HG02884 (cell line): ENCODE measurements around the gene NDNF.

ENCODE experiments used
- ATAC-seq: cut with Tn5 transposase; IDR thresholded peaks from one replicate; pipeline ENCODE4 v1.9.1; 2021; ENCODE audit warnings: mild to moderate bottlenecking, moderate library complexity; ENCODE audit not compliant: unreplicated experiment

Gene NDNF, protein sequence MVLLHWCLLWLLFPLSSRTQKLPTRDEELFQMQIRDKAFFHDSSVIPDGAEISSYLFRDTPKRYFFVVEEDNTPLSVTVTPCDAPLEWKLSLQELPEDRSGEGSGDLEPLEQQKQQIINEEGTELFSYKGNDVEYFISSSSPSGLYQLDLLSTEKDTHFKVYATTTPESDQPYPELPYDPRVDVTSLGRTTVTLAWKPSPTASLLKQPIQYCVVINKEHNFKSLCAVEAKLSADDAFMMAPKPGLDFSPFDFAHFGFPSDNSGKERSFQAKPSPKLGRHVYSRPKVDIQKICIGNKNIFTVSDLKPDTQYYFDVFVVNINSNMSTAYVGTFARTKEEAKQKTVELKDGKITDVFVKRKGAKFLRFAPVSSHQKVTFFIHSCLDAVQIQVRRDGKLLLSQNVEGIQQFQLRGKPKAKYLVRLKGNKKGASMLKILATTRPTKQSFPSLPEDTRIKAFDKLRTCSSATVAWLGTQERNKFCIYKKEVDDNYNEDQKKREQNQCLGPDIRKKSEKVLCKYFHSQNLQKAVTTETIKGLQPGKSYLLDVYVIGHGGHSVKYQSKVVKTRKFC

DNA sequence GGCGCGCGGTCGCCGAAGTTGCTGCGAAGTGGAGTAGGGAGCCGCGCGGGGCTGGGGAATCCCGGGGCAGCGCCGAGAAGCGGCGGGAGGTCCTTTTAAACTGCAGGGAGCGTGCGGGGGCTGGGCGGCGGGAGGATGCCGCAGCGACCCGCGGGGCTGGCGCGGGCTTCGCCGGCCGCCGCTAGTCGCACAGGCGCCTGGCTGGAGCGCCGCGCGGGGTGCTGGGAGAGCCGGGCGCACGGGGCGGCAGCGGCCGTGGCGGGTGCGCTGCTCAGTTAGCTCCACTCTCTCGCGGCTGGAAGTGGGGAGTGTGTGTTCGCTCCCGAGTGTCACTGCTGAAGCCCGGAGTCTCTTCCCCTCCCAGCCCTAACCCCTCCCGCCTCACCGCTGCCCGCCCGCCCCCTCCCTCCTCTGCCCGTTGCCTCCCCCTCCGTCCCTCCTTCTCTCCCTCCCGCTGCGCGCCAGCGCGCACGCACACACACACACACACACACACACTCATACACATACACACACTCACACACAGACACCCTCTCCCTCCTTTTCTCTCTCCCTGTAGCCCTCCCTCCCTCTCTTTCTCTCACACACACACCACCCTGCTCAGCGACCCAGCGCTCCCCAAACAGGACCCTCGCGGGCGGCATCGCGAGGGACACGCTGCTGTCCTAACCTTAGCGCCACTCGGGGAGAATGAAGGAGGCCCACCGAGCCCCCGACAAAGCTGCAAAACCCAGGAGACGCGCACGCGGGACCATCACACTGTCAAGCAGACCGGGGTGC, at the start of gene NDNF:
NDNF (minus strand) TSS at position 312 of the 780 bp plus-strand sequence. CDS start 26,698 bp downstream, outside the sequence.
- no peak for ATAC-seq

DNA sequence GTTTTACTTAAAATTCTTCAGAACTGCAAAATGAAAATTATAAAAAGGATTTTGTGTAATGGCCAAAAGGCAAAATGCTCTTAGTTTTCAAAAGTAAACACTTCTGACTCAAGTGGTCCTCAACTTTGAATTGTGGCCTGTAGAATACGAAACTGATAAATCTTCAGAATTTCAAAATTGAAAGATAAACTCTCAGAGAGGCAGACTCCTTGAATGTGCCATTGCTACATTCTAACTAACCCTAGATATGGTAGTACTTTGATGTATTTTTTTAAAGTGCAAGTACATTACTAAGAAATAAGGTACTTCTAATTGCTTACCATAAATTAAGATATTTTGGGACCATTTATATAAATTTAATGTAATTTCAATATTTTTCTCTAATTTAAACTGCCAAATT, 47.4 kb upstream of the NDNF start:
- ATAC-seq, result no peak

DNA sequence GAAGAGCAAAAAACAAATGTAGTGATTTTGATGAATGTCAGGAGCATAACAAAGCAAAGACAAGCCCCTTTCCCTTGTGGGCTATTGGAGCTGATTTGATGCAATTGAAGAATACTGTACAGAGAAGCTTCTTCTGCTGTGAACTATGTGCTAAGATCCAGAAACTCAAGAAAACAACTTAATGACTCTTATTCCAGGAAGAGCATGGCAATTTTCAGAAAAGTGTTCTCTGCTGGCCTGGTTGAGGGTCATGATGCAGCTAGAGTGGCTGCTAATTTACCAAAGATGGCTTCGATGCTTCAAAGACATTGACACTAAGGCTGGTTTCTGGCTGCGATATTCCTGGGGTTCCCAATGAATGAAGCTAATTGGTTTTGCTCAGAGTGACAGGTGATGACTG, 46.0 kb upstream of the NDNF start:
- no peak for ATAC-seq

DNA sequence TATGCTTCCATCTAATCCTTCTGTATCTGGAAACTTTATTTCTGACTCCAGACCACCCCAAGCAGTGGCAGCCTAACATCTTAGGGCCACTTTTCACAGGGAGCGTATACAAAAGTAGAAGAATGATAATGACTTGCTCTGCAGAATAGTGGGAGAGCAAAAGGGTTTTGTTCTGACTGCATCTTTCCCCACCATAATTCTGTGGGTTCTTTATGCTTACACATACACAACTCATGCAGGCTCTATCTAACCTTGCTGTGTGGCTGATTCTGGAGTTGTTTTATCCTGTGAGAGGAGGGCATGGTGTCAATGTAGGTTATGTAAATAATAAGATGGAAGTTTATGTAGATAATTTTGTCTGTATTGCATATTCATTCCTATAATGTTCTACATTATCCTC, 42.4 kb upstream of the NDNF start:
- ATAC-seq, result no peak

DNA sequence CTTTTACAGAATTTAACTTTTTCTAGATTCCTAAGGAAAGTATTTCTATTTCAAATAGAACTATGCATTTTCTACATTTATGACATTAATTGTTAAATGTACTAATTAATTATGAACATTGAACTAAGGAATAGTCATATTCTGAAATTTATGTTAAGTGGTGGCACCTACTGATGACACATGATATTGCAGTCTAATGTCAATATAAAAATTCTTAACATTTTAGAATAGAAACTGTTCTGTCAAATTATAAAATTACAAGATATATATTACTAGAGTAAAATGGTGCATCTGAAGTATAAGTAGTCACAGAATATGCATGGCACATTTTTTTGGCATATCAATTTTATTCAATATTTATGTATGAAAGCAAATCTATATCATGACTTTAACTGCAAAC, 40.2 kb upstream of the NDNF start:
- no peak for ATAC-seq

DNA sequence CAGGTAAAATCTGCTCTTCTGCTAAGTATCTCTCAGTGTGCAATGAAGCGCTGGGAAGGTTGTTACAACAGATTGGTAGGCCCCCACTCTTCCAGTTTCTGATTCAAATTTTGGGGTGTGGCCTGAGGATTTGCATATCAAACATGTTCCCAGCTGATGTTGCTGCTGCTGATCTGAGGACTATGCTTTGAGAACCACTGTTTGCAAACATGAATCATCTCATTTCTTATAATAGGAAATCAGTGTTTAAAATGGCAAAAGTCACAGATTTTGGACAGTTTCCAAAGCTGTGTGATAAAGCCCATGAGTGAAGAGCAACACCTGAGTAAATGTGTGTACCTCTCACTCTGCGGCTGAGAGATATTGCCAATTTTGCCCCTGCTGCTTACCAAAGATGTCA, 36.2 kb upstream of the NDNF start:
- no peak for ATAC-seq

DNA sequence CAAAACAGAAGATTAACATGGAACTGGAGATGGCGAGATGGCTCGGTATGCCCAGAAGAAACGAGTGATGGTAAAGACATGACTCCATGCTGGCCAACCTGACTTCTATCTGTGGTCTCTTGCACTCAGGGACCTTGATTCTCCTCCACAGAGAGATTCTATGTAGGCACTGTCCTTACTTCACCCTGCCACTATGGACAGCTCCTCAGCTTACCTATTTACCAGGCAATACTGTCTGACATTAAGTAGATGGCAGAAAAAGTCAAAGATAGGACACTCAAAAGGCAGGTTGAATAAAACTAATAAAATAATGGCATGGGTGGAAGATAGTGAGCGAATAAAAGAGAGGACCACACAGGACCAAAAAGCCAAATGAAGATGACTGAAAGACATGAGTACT, 35.2 kb upstream of the NDNF start:
- ATAC-seq, result no peak

DNA sequence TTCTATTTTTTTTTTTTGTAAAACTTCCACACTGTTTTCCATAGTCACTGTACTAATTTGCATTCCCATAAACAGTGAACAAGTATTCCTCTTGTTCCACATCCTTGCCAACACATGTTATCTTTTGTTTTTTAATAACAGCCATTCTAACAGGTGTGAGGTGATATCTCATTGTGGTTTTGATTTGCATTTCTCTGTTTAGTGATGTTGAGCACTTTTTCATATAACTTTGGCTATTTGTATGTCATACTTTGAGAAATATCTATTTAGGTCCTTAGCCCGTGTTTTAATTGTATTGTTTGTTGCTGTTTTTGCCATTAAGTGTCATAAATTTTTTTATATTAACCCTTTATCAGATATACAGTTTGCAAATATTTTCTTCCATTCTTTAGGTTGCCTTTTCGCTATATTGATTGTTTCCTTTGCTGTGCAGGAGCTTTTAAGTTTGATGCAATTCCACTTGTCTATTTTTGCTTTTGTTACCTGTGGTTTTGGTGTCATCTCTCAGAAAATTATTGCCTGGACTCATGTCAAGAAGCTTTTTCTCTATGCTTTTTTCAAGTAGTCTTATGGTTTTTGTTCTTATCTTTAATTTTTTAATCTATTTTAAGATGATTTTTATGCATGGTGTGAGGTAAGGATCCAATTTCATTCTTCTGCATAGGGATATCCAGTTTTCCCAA, 27.9 kb upstream of the NDNF start:
- ATAC-seq, result no peak

DNA sequence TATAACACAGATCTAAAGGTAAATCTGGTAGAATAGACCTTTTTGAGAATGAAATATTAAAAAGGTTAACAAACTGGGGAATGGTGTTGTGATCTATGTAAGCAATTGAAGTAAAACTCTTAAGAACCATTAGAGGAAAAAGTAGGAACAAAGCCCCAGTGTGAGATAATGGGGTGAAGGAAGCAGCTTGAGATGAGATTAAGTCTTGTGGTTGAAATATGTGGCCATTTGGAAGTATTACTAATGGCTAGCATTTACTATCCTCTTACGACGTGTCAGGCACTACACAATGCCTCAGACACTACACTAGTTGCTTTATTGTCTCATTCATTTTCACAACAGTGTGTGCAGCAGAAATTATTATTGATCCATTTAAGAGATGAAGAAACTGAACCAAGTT, 25.9 kb upstream of the NDNF start:
- no peak for ATAC-seq

DNA sequence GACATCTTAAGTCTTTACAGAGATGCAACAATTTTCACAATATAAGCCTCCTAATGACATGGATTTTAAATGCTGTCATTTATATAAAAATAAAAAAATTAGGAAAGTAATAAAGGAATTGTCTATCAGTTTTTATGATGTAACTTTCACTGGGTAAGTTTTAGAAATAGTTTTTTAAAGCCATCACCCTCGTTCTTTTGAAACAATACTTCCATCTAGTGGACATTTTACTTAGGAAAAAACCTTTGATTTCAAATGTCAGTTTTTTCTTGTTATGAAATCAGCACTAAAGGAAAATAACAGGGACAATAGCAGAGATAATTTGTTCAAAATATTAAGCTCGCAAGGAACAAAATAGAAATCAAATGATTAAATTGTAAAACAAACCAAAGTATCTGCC, 24.3 kb upstream of the NDNF start:
- no peak for ATAC-seq

DNA sequence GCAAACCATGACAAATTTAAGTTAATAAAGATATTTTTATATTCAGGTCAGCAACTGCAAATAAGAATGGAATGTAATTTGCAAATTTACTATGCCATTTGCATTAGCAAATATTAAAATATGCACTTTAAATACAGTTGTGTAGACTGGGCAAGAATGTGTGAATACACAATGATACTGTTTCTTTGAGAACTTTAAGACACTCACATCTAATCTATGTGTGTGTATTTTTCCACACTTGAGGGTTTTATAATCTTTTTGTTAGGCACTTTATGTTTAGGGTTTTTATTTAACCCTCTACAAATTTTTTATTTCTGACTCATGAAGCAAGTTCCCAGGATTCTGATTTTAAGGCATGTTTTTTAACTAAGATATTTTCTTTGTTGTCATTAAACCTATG, 23.9 kb upstream of the NDNF start:
- ATAC-seq, result no peak

DNA sequence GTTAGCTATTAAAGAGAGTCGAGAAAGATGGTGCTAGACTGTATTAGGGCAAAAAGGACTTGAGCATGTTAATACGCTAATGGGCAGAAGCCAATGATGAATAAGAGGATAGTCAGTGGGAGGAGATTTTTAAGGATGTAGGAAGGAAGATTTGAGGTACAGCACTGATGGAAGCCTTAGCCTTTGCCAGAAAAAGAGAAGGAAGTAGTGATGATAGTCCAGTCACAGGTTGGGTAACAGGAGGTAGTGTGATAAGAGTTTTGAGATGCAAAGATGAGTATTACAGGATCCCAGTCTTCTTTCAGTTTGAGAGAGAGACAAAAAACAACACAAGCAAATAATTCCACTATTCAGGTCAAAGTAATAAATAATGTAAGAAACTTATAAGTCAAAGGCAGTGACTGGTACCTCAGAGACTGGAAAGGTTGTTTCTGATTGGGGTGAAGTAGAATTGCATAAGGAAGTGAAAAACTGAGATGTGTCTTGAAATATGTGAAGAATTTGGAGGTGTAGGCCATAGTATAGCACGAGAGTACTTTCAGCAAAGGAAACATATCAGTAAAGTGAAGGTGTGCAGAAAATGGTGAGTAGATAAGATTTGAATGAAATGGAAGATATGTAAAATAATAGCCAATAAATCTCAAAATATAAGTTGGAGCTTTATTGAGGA, 22.1 kb upstream of the NDNF start:
- no peak for ATAC-seq

DNA sequence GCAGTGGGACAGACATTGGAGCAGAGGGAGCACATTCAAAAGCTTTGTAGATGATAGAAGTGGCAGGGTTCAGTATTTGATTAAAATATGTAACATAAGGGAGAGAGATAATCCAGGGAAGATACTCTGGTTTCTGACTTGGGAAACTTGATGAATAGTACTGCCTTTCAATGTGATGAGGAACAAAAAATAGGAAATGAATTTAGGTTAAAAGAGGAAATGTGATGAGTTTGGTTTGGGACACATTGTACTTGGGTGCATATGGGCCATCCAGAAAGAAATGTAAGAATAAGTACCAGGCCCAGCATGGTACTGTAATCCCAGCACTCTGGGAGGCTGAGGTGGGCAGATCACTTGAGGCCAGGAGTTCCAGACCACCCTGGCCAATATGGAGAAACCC, 20.9 kb upstream of the NDNF start:
- ATAC-seq, result no peak

DNA sequence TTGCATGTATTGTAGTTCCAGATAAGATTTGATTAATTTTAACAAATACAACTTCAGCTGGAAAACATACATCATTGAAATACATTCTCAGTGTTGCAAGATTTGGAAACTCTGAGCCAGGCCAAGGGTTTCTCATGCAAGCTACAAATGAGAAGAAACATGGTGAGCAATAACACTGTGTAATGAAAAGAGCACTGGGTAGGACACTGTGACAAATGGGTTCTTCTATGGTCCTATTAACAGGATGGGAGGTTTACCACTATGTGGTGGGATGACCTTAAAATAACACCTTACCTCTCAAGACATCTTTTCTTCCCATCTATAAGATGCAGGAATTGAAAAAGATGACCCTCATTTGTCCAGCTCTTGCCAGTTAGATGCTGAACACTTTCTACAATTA, 19.6 kb upstream of the NDNF start:
- ATAC-seq, result no peak

DNA sequence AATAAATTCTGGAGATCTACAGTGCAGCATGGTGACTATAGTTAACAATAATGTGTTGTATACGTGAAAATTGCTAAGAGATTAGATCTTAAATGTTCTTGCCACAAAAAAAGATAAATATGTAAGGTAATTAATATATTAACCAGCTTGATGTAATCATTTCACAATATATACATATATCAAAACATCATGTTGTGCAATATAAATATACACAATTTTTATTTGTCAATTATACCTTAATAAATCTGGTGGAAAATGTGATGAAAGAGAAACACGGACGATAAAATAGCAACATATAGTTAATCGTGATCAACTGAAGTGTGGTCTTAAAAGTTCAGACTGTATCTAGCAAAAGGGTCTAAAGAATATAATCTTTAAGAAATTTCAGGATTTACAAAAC, 16.5 kb upstream of the NDNF start:
- no peak for ATAC-seq

DNA sequence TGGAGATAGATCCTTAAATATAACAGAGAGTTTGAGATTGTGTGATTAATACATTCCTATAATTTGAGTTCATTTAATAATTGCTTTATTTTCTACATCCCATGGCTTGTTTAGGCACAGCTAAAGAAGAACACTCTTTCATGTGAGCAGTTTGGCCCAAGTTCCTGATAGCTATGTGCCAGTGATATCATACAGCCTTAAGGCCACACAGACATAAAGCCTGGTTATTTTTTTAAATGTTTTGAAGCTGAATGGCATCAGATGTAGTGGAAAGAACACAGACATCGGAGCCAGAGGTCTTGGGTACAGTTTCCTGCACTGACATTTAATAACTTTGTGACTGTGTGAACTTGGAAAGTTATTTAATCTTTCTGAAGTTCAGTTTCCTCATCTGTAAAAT, 7.0 kb upstream of the NDNF start:
- ATAC-seq, result no peak

DNA sequence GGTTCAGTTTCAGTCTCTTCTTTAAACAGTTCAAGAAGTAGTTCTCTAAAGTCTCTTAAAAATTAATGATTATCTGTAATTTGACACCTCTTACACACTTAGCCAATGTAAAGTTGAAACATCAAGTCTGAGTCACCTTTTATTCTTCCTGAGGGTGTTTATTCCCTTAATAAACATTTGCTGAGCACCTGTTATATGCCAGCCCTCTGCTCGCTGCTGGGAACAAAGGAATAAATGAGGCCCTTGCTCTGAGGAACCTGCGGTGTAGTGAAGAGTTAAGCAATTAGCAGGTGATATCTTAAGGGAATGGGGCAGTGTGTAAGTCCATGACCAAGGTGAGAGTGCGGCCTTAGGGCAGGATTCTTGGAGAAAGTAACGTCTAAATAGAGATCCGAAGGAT, 5.2 kb upstream of the NDNF start:
- no peak for ATAC-seq

DNA sequence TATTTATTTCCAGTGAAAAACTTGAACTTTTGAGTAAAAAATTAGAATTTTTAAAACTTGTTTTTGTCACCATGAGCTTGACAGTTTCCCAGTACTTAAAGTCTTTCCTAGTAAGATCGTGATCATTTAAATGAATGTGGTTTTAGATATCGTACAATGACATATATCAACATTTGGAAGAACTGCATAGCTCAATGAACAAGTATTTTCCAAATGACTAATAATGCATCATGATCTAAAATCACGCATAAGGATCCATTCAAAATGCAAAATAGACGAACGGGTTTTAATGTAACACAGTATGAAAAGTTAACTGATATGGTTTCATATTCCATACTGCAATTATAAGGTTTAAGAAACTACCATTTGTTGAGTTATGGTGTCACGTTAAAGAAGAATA, 4.1 kb upstream of the NDNF start:
- no peak for ATAC-seq

DNA sequence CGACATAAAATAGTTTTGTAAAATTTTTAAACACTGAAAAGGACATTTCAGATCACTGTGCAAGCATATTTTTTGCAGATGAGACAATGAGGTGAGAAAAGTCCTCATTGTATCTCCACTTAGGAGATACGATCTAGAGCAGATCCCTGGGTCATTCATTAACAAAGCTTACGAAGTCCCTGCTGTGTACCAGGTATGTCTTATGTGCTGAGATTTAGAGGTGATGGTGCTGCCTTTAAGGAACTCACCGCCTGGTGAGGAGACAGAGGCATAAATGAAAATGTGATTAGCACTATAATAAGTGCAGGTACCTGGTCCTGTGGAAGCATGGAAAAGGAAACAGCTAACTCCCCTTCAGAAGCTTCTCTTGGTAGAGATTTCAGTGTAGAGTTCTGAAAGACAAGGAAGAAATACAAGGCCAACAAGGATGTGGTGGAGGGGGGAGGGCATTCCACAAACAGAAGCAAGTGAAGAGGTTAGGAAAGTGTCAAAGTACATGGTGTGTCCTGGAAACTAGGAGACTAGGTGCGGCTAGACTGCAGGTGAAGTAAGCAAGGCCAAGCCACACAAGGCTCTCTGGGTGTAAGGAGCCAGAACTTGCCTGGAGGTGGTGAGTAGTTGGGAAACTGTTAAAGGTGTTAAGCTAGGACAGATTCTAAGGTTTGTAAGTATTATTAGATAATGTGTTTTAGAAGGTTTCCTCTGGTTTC, 1.5 kb upstream of the NDNF start:
- no peak for ATAC-seq

DNA sequence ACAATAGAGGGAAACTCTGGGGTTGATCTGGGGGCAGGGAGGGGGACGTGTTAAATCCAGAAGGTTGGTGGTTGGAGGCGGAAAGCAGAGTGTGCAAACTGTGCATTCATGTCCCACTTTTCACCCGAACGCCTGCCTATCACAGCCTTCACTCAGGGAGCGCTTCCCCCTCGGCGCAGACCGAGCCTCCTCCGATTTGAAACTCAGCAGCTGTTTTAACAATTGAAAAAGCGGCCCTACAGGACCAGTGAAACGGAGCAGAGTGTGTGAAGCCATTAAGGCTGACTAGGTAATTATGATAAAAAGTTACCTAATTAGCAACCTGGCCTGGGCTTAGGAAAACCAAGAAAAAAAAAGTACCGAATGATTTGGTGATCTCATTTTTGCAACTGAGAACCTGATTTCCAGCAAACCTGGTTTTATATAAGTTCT, 685 bp upstream of the NDNF start:
- ATAC-seq, result no peak
